HepG2 (cell line): ENCODE results near the gene APOA1. TPM values are rescaled to one million over a fixed set of nuclear protein-coding genes. Genes with fewer than 3 reads are reported as not detected.

ENCODE experiments used
- ATAC-seq: fragments of 200-7000 bp; cut with Tn5 transposase; 3 replicates; pipeline ENCODE4 v1.9.1; 2020; ENCODE audit warnings: mild to moderate bottlenecking, moderate library complexity
- BruUV-seq: library from RNA; stranded (reverse); fragments of 400-500 nt; replicated peaks from 2 replicates; lab custom pipeline; 2021; lab: Mats Ljungman, UMichigan
- CTCF ChIA-PET: fragments of 300-600 bp; formaldehyde crosslinking; extraction: SDS; loops from one replicate; lab custom pipeline; 2021; ENCODE audit warnings: low total read pairs, inconsistent platforms, low intra/inter-chr PET ratio; lab: Yijun Ruan, JAX
- POLR2A ChIA-PET: fragments of 350-600 bp; sonication (Branson Sonifier 250); formaldehyde crosslinking; loops from one replicate; lab custom pipeline; 2020; ENCODE audit warnings: antibody characterized with exemption, inconsistent platforms; lab: Yijun Ruan, JAX
- DNase-seq: peaks from one replicate; pipeline ENCODE4 v3.0.0-alpha.2; 2015; ENCODE audit warnings: low spot score
- FAIRE-seq: peaks from 3 replicates; lab custom pipeline; 2011; peaks lifted over from hg19 to GRCh38; lab: Jason Lieb, UNC
- H2AFZ ChIP-seq: one replicate; pipeline ENCODE4 v1.6.1; 2011; ENCODE audit warnings: low read length, inconsistent platforms
- H3K27ac ChIP-seq: fragments of 300-600 bp; 3 replicates; pipeline ENCODE4 v1.8.0; 2011; ENCODE audit warnings: mixed run types, mild to moderate bottlenecking, mixed read lengths, low read length, inconsistent platforms; ENCODE audit not compliant: insufficient read depth; ENCODE audit errors: extremely low read length
- H3K27me3 ChIP-seq, 2 experiments: fragments of 200-600 bp in 1 of 2; 2 replicates in 1 of 2; 3 replicates in 1 of 2; pipeline versions ENCODE4 v1.6.0 to v1.8.0; 2011; ENCODE audit warnings: low read length in 2 of 2, mild to moderate bottlenecking in 2 of 2, moderate library complexity in 2 of 2, inconsistent platforms in 1 of 2; ENCODE audit not compliant: insufficient read depth in 2 of 2, control insufficient read depth in 1 of 2
- H3K36me3 ChIP-seq, 2 experiments: fragments of 200-600 bp in 1 of 2; replicated peaks in 1 of 2; 2 replicates in 1 of 2; 3 replicates in 1 of 2; pipeline versions ENCODE4 v1.5.1 to v1.8.0; 2011; ENCODE audit warnings: low read length in 2 of 2, inconsistent platforms in 1 of 2; ENCODE audit not compliant: insufficient read depth in 2 of 2, control insufficient read depth in 1 of 2
- H3K4me1 ChIP-seq: 2 replicates; pipeline ENCODE4 v1.5.1; 2012; ENCODE audit warnings: low read length, inconsistent platforms; ENCODE audit not compliant: insufficient read depth
- H3K4me2 ChIP-seq: 2 replicates; pipeline ENCODE4 v1.6.0; 2011; ENCODE audit warnings: low read depth, low read length, inconsistent platforms
- H3K4me3 ChIP-seq, 3 experiments: fragments of 200-600 bp in 1 of 3; sonication (generic), shearing (Covaris generic) in 1 of 3; replicated peaks in 1 of 3; 2 replicates each; pipeline ENCODE4 v1.5.1; 2011 to 2016; ENCODE audit warnings: low read length in 3 of 3, inconsistent platforms in 2 of 3, low read depth in 2 of 3, mild to moderate bottlenecking in 2 of 3, control low read depth in 1 of 3, mixed read lengths in 1 of 3; ENCODE audit not compliant: insufficient read depth in 1 of 3
- H3K79me2 ChIP-seq: one replicate; pipeline ENCODE4 v1.6.1; 2011; ENCODE audit warnings: low read length, inconsistent platforms; ENCODE audit not compliant: insufficient read depth
- H3K9ac ChIP-seq: 2 replicates; pipeline ENCODE4 v1.6.0; 2011; ENCODE audit warnings: mild to moderate bottlenecking, low read depth, low read length, inconsistent platforms; ENCODE audit not compliant: insufficient read depth
- H3K9me3 ChIP-seq: 2 replicates; pipeline ENCODE4 v1.5.1; 2012; ENCODE audit warnings: mild to moderate bottlenecking, low read length
- H4K20me1 ChIP-seq: 2 replicates; pipeline ENCODE4 v1.6.0; 2011; ENCODE audit warnings: inconsistent platforms, mild to moderate bottlenecking, low read length, moderate library complexity; ENCODE audit not compliant: insufficient read depth
- ATF1 ChIP-seq: IDR thresholded peaks from 2 replicates; pipeline ENCODE4 v1.6.1; 2016; ENCODE audit warnings: mild to moderate bottlenecking, control low read depth
- IKZF1 ChIP-seq: fragments of 450-650 bp; IDR thresholded peaks from 2 replicates; pipeline ENCODE4 v1.7.1; 2016
- NONO ChIP-seq, 2 experiments: fragments of 450-650 bp in 1 of 2; sonication (generic) in 1 of 2; formaldehyde crosslinking in 1 of 2; IDR thresholded peaks in 1 of 2; conservative IDR thresholded peaks in 1 of 2; 2 replicates each; pipeline versions ENCODE4 v1.6.1 to v1.8.0; 2017 to 2022; ENCODE audit warnings: mild to moderate bottlenecking in 1 of 2, missing genetic modification reagents in 1 of 2, moderate library complexity in 1 of 2
- SRSF1 ChIP-seq: fragments of 200-400 bp; formaldehyde crosslinking; optimal IDR thresholded peaks from 2 replicates; pipeline ENCODE3; 2017; ENCODE audit warnings: mild to moderate bottlenecking, low read depth, low read length, moderate library complexity
- ZBTB3 ChIP-seq: sonication (generic); formaldehyde crosslinking; IDR thresholded peaks from 2 replicates; pipeline ENCODE4 v1.4.0; 2020; ENCODE audit warnings: low read depth, mild to moderate bottlenecking, moderate library complexity, missing genetic modification reagents, borderline replicate concordance
- ZNF180 ChIP-seq: sonication (generic); formaldehyde crosslinking; IDR thresholded peaks from 2 replicates; pipeline ENCODE4 v1.4.0; 2020; ENCODE audit warnings: low read depth, missing genetic modification reagents, borderline replicate concordance
- ZNF264 ChIP-seq: sonication (generic); formaldehyde crosslinking; IDR thresholded peaks from 2 replicates; pipeline ENCODE4 v1.4.0; 2020; ENCODE audit warnings: missing genetic modification reagents
- ZNF367 ChIP-seq: sonication (generic); formaldehyde crosslinking; IDR thresholded peaks from 2 replicates; pipeline ENCODE4 v1.4.0; 2020; ENCODE audit warnings: missing genetic modification reagents, borderline replicate concordance
- ZNF430 ChIP-seq: sonication (generic); formaldehyde crosslinking; IDR thresholded peaks from 2 replicates; pipeline ENCODE4 v1.9.0; 2021; ENCODE audit warnings: mild to moderate bottlenecking, missing genetic modification reagents
- ZNF530 ChIP-seq: sonication (generic); formaldehyde crosslinking; IDR thresholded peaks from 2 replicates; pipeline ENCODE4 v1.5.0; 2020; ENCODE audit warnings: low read depth, mild to moderate bottlenecking, missing genetic modification reagents
- WGBS: methylation state at CpG from one replicate; pipeline ENCODE4 v1.1.6; 2017; ENCODE audit warnings: low lambda C conversion rate; 5-methylcytosine and 5-hydroxymethylcytosine counted together
- in situ Hi-C: cut with HindIII; loops from 2 replicates; pipeline ENCODE4 v1.10.0; 2017; ENCODE audit warnings: low pct_unique_long_range_greater_than_20kb; ENCODE audit not compliant: extremely low pct_ligation_motif_present
- intact Hi-C: fragments of 100-400 bp; cut with micrococcal nuclease; formaldehyde crosslinking; loops from one replicate; pipeline ENCODE4 v1.10.0; 2022; ENCODE audit not compliant: unreplicated experiment
- polyA plus RNA-seq, 8 experiments: library from polyadenylated mRNA; depleted of rRNA in 3 of 8; stranded (reverse) in 7 of 8; unstranded in 1 of 8; fragments of >200 nt; fragmentation: Illumina TruSeq in 4 of 8; extraction: Trizol in 4 of 8; gene quantifications; 2 replicates each; pipeline versions ENCODE4 v1.2.1 to v1.2.3, GENCODE V29; 2011 to 2016; ENCODE audit warnings: low read depth in 4 of 8, missing spikeins in 1 of 8, mixed read lengths in 1 of 8; ENCODE audit not compliant: insufficient read depth in 1 of 8
- total RNA-seq, 5 experiments: library from RNA; depleted of rRNA; stranded (reverse); fragments of >200 nt; fragmentation: Illumina TruSeq; extraction: Trizol; gene quantifications; 2 replicates each; pipeline ENCODE4 v1.2.3, GENCODE V29; 2016; ENCODE audit warnings: low read depth in 1 of 5
- TF ChIP-seq, protein P1 (sequence below): IDR thresholded peaks from 2 replicates; pipeline ENCODE4 v1.6.1; 2016; ENCODE audit warnings: missing compliant biosample characterization, missing genetic modification reagents, borderline replicate concordance
- TF ChIP-seq, protein P2 (sequence below): sonication (generic); formaldehyde crosslinking; conservative IDR thresholded peaks from 2 replicates; pipeline ENCODE4 v1.4.0; 2020; ENCODE audit warnings: missing genetic modification reagents
- TF ChIP-seq, protein P3 (sequence below), 2 experiments: fragments of 450-650 bp in 1 of 2; sonication (generic) in 1 of 2; formaldehyde crosslinking; IDR thresholded peaks; 2 replicates each; pipeline versions ENCODE4 v1.5.0 to v1.8.0; 2020 to 2022; ENCODE audit warnings: mild to moderate bottlenecking in 1 of 2, missing genetic modification reagents in 1 of 2

The APOA1 gene
- total and polyA plus RNA-seq, 2 of the 13 experiments (the other 11 are each of a cell fraction or from before 2014, with no cell fraction given), result 1,973 to 5,485 TPM

DNA sequence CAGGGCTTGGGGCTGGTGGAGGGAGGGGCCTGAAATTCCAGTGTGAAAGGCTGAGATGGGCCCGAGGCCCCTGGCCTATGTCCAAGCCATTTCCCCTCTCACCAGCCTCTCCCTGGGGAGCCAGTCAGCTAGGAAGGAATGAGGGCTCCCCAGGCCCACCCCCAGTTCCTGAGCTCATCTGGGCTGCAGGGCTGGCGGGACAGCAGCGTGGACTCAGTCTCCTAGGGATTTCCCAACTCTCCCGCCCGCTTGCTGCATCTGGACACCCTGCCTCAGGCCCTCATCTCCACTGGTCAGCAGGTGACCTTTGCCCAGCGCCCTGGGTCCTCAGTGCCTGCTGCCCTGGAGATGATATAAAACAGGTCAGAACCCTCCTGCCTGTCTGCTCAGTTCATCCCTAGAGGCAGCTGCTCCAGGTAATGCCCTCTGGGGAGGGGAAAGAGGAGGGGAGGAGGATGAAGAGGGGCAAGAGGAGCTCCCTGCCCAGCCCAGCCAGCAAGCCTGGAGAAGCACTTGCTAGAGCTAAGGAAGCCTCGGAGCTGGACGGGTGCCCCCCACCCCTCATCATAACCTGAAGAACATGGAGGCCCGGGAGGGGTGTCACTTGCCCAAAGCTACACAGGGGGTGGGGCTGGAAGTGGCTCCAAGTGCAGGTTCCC, 7.8 kb downstream of the APOA1 start, which contains the start of gene APOC3 (continued):
- TF ChIP-seq, protein P1, sequence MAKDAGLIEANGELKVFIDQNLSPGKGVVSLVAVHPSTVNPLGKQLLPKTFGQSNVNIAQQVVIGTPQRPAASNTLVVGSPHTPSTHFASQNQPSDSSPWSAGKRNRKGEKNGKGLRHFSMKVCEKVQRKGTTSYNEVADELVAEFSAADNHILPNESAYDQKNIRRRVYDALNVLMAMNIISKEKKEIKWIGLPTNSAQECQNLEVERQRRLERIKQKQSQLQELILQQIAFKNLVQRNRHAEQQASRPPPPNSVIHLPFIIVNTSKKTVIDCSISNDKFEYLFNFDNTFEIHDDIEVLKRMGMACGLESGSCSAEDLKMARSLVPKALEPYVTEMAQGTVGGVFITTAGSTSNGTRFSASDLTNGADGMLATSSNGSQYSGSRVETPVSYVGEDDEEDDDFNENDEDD (CRISPR knock-in tag), result peak; percentile 48; the same call in 1 of the 2 replicates
- TF ChIP-seq ATF1, result no peak
- TF ChIP-seq ZNF180, result no peak

DNA sequence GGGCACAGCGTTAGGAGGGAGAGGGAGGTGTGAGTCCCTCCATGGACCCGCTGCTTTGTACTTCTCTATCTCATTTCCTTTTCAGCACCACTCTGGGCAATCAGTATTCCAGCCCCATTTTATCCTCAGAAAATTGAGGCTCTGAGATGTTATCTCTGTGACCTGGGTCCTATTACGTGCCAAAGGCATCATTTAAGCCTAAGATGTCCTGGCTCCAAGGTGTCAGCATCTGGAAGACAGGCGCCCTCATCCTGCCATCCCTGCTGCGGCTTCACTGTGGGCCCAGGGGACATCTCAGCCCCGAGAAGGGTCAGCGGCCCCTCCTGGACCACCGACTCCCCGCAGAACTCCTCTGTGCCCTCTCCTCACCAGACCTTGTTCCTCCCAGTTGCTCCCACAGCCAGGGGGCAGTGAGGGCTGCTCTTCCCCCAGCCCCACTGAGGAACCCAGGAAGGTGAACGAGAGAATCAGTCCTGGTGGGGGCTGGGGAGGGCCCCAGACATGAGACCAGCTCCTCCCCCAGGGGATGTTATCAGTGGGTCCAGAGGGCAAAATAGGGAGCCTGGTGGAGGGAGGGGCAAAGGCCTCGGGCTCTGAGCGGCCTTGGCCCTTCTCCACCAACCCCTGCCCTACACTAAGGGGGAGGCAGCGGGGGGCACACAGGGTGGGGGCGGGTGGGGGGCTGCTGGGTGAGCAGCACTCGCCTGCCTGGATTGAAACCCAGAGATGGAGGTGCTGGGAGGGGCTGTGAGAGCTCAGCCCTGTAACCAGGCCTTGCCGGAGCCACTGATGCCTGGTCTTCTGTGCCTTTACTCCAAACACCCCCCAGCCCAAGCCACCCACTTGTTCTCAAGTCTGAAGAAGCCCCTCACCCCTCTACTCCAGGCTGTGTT, 8.5 kb downstream of the APOA1 start:
- in situ Hi-C loops (no loop called here), intact Hi-C loops (loop anchor here (1.0 kb wide), 1 partner anchor 21 kb away; no protein-coding TSS in a partner anchor)
- no peaks in the 10 kb centered on the region for H3K27me3 ChIP-seq
- peak overlapping the region; percentile 99 for H3K27ac ChIP-seq
- no peaks in the 10 kb centered on the region; a peak in 1 of 5 replicates for H3K36me3 ChIP-seq
- no peaks in the 10 kb centered on the region for H4K20me1 ChIP-seq
- no peak overlapping the region for H2AFZ ChIP-seq
- peaks cover 93% of the 10 kb centered on the region for H3K4me1 ChIP-seq
- peak overlapping the region; percentile 97 for H3K4me2 ChIP-seq
- peak overlapping the region; percentile 82 for H3K9ac ChIP-seq
- peaks cover 29% of the 10 kb centered on the region for H3K79me2 ChIP-seq
- DNase-seq (peak; percentile 90), ATAC-seq (peak; percentile 32), FAIRE-seq (peak; percentile 30)
- CTCF ChIA-PET, result interaction anchor here (2.3 kb wide), 1 partner anchor 37 kb away, joined by 12 read pairs; the partner anchor contains the start of gene APOA5
- TSS peak; percentile 39 for BruUV-seq
- POLR2A ChIA-PET, result interaction anchor here (0.6 to 18.4 kb wide), 24 partner anchors 9 to 471 kb away, joined by 3 to 1365 read pairs (median 5); partner anchors contain the start of genes APOA1, APOA5, BUD13 and PAFAH1B2
- peak overlapping the region; percentile 61 to 79 (median 62) for H3K4me3 ChIP-seq
- WGBS, result 4% methylated on average over 6 of the region's 16 CpGs
- no peaks in the 10 kb centered on the region for H3K9me3 ChIP-seq
- TF ChIP-seq, protein P2, sequence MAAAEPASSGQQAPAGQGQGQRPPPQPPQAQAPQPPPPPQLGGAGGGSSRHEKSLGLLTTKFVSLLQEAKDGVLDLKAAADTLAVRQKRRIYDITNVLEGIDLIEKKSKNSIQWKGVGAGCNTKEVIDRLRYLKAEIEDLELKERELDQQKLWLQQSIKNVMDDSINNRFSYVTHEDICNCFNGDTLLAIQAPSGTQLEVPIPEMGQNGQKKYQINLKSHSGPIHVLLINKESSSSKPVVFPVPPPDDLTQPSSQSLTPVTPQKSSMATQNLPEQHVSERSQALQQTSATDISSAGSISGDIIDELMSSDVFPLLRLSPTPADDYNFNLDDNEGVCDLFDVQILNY (CRISPR knock-in tag), result no peak
- TF ChIP-seq ZNF367 (CRISPR knock-in tag) (no peak), ZNF264 (CRISPR knock-in tag) (peak; percentile 76), ZNF530 (CRISPR knock-in tag) (no peak), ZNF430 (CRISPR knock-in tag) (peak; percentile 82), NONO (IDR thresholded peaks at IDR 0.05) (no peak), NONO (CRISPR knock-in tag; conservative IDR thresholded peaks at IDR 0.05) (peak; percentile 82), SRSF1 (peak; percentile 99), ZBTB3 (CRISPR knock-in tag) (no peak), IKZF1 (no peak)
- TF ChIP-seq, protein P3, sequence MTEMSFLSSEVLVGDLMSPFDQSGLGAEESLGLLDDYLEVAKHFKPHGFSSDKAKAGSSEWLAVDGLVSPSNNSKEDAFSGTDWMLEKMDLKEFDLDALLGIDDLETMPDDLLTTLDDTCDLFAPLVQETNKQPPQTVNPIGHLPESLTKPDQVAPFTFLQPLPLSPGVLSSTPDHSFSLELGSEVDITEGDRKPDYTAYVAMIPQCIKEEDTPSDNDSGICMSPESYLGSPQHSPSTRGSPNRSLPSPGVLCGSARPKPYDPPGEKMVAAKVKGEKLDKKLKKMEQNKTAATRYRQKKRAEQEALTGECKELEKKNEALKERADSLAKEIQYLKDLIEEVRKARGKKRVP (CRISPR knock-in tag; IDR thresholded peaks at IDR 0.05), result 0 out of 4 replicates have a peak, but pooled peaks of 1 of the 2 experiments have one; percentile 27
